Upper lobe of left lung (tissue), 6 donors: ENCODE data around the gene AP1AR. TPM values are rescaled to one million over a fixed set of nuclear protein-coding genes. Genes with fewer than 3 reads are reported as not detected.

Experiments
- ATAC-seq, 2 donors: fragments of 200-7000 bp; cut with Tn5 transposase; one replicate each; pipeline ENCODE4 v1.9.1; 2022; ENCODE audit warnings: mild to moderate bottlenecking in 2 of 2, moderate library complexity in 2 of 2; ENCODE audit not compliant: low FRiP score in 2 of 2
- DNase-seq, 2 donors: peaks; one replicate each; pipeline ENCODE4 v3.0.0-alpha.2; 2019 to 2020
- H3K27ac ChIP-seq, 4 donors: fragments of 200-600 bp; sonication (generic); one replicate each; pipeline ENCODE4 v1.5.1; 2016 to 2019
- H3K27me3 ChIP-seq, 4 donors: fragments of 200-600 bp; sonication (generic); one replicate each; pipeline ENCODE4 v1.5.1; 2017 to 2019
- H3K36me3 ChIP-seq, 4 donors: fragments of 200-600 bp; sonication (generic); one replicate each; pipeline ENCODE4 v1.5.1; 2016 to 2019
- H3K4me1 ChIP-seq, 4 donors: fragments of 200-600 bp; sonication (generic); one replicate each; pipeline ENCODE4 v1.5.1; 2018 to 2019
- H3K4me3 ChIP-seq, 4 donors: fragments of 200-600 bp; sonication (generic); one replicate each; pipeline ENCODE4 v1.5.1; 2017 to 2019; ENCODE audit warnings: mild to moderate bottlenecking in 2 of 4, moderate library complexity in 1 of 4
- H3K9me3 ChIP-seq, 4 donors: fragments of 200-600 bp; sonication (generic); one replicate each; pipeline ENCODE4 v1.5.1; 2018 to 2019
- CTCF ChIP-seq, 6 experiments: fragments of 450-650 bp in 4 of 6; fragments of 200-600 bp in 2 of 6; sonication (generic) in 2 of 6; IDR thresholded peaks; one replicate each; pipeline ENCODE4 v1.5.1; 2016 to 2019; ENCODE audit warnings: antibody characterized with exemption in 6 of 6
- EP300 ChIP-seq, 4 donors: sonication (generic); formaldehyde crosslinking; IDR thresholded peaks; one replicate each; pipeline ENCODE4 v1.5.1; 2017; ENCODE audit warnings: antibody characterized with exemption in 4 of 4, control low read depth in 2 of 4
- POLR2A ChIP-seq, 4 donors: fragments of 450-650 bp; IDR thresholded peaks; one replicate each; pipeline ENCODE4 v1.5.1; 2016 to 2017; ENCODE audit warnings: antibody characterized with exemption in 4 of 4, mild to moderate bottlenecking in 2 of 4
- POLR2AphosphoS5 ChIP-seq, 2 donors: sonication (generic); formaldehyde crosslinking; IDR thresholded peaks; one replicate each; pipeline ENCODE4 v1.5.1; 2017; ENCODE audit warnings: antibody characterized with exemption in 2 of 2
- WGBS, 2 donors: methylation state at CpG; one replicate each; pipeline ENCODE4 v1.1.5; 2017 to 2018; 5-methylcytosine and 5-hydroxymethylcytosine counted together
- total RNA-seq, 6 donors: library from RNA; depleted of rRNA in 4 of 6; stranded (reverse); fragments of >200 nt in 4 of 6; gene quantifications; one replicate each; pipeline versions ENCODE4 v1.1.0 to v1.2.1, GENCODE V29; 2016 to 2021
- donor health status: DM: no; HTN: no; CAD: no; lungs with moderate emphysema.
- donor health status: DM: no; HTN: yes; CAD: no; lungs with severe emphysema.

AP1AR gene
- total RNA-seq, 6 donors from 2014 or later = 21.9 to 25.1 (median 24.1) TPM

GRCh38 chr4:112282860-112283667, 51.5 kb downstream of the AP1AR start:
- 68 to 70% methylated on average over 4 of the region's 4 CpGs for WGBS, 2 donors
- TF ChIP-seq CTCF (IDR thresholded peaks at IDR 0.05) (no peak), POLR2A (IDR thresholded peaks at IDR 0.05) (no peak), EP300 (IDR thresholded peaks at IDR 0.05) (no peak), POLR2AphosphoS5 (IDR thresholded peaks at IDR 0.05) (no peak)
- peaks cover 16 to 45% (median 24%) of the 10 kb centered on the region in 4 donors for H3K4me1 ChIP-seq
- no peak overlapping the region for H3K27ac ChIP-seq
- ATAC-seq (no peak), DNase-seq (no peak)
- peak overlapping the region in 1 of 4 donors; percentile 92 for H3K4me3 ChIP-seq
- no peaks in the 10 kb centered on the region for H3K27me3 ChIP-seq
- H3K36me3 ChIP-seq = peaks cover 0 to under 1% (median 0%) of the 10 kb centered on the region in 4 donors
- no peaks in the 10 kb centered on the region for H3K9me3 ChIP-seq

DNA sequence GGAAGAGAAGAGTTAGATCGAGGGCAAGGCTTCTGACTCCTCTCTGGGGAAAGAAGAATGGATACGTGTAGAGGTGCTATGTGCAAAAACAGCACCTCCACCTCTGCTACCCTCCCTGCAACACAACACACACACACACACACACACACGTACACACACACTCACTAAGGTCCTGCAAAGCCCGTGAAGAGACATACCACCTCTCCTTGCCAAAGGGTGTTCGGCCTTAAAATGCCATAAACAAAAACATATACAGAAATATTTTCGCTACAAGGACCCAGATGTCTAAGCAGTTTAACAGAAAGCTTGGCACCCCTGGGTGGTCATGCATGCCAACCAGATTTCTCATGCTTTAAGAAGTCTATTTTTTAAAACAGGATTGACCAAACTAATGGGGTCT, 52.6 kb downstream of the AP1AR start:
- Histone ChIP-seq H3K4me3 (peak overlapping the region in 3 of 4 donors; percentile 71 to 92 (median 78)), H3K27me3 (no peaks in the 10 kb centered on the region), H3K9me3 (no peaks in the 10 kb centered on the region), H3K27ac (peak overlapping the region; percentile 80 to 93 (median 85)), H3K4me1 (peaks cover 16 to 42% (median 24%) of the 10 kb centered on the region in 4 donors), H3K36me3 (no peaks in the 10 kb centered on the region)
- no peak for ATAC-seq
- 22 to 26% methylated on average over 6 of the region's 6 CpGs for WGBS, 2 donors
- no peak for TF ChIP-seq POLR2A (IDR thresholded peaks at IDR 0.05)
- TF ChIP-seq POLR2AphosphoS5 (IDR thresholded peaks at IDR 0.05) = no peak
- TF ChIP-seq EP300 (IDR thresholded peaks at IDR 0.05) = no peak
- TF ChIP-seq CTCF (IDR thresholded peaks at IDR 0.05) = no peak
- DNase-seq = no peak

DNA sequence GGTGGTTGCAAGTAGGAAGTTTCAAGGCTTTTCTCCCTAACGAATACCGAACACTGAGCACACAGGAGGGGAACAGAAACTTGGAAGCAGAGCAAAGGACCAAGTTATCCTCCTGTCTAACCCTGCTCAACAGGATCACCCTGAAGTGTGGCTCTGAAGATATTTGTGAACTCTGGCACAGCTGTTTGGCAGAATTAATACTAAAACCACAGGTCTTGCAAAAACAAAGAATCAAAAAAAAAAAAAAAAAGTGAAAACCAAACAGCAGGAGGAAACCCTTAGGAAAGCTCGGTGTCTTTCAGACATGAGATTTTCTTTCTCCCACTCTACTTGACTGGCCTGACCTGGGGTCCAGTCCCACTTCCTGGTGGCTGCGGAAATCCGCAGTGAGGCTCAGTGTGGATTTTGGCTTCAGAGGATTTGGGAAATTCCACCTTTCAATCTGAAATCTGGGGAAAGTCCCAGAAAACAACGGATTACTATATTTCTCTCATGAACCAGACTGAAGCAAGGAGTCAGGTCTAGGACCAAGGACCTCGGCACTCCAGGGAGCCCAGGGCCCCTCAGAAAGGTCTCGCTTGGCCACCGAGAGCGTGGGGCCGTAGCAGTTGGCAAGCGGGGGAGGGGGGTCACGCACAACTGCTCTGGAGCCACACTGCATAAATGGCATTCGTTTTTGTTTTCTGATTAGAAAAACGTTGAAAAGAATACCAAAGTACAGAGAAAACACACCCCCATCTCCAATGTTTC, 53.2 kb downstream of the AP1AR start:
- no peaks in the 10 kb centered on the region for H3K27me3 ChIP-seq
- peak overlapping the region; percentile 22 to 92 (median 74) for H3K4me3 ChIP-seq
- H3K36me3 ChIP-seq = no peaks in the 10 kb centered on the region
- H3K27ac ChIP-seq = peak overlapping the region; percentile 80 to 93 (median 85)
- TF ChIP-seq POLR2AphosphoS5 (IDR thresholded peaks at IDR 0.05) (peak in 1 of 2 donors; percentile 18), CTCF (IDR thresholded peaks at IDR 0.05) (no peak)
- H3K9me3 ChIP-seq = no peaks in the 10 kb centered on the region
- H3K4me1 ChIP-seq = peaks cover 16 to 41% (median 24%) of the 10 kb centered on the region in 4 donors
- WGBS, 2 donors = 1% methylated on average over 15 of the region's 15 CpGs
- DNase-seq = peak in 1 of 2 donors; percentile 54
- peak in 1 of 2 donors; percentile 57 for ATAC-seq

DNA sequence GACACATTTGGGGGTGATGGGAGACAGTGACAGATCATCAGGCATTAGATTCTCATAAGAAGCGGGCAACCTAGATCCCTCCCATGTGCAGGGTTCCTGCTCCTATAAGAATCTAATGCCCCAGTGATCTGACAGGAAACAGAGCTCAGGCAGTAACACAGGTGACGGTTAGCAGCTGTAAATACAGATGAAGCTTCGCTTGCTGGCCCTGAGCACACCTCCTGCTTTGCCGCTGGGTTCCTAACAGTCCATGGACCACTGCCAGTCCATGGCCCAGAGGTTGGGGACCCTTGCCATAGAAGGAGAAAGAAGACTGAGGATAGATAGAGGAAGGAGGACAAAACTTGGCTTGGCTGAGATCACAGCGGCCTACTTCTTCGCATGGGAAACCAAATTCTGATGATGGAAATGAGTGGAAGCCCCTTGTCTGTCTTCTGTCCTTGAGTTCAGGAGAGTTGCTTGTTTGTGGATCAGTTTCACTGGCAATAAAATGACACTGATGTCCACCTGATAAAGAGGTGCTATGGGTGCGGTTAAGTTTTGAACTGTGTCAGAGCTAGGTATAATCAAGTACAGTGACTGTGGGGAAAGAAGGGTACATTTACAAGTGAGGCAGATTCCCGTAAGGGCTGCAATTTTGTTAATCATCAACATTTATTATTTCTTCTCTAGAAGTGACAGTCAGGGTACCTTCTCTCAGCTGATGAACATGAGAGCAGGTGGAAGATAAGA, 55.8 kb downstream of the AP1AR start:
- no peaks in the 10 kb centered on the region for H3K27me3 ChIP-seq
- H3K9me3 ChIP-seq = no peaks in the 10 kb centered on the region
- no peak for ATAC-seq
- H3K4me3 ChIP-seq = no peak overlapping the region
- peak overlapping the region in 2 of 4 donors; percentile 45 to 89 for H3K27ac ChIP-seq
- TF ChIP-seq EP300 (IDR thresholded peaks at IDR 0.05) = no peak
- no peak for TF ChIP-seq POLR2AphosphoS5 (IDR thresholded peaks at IDR 0.05)
- TF ChIP-seq POLR2A (IDR thresholded peaks at IDR 0.05) = no peak
- no peak for TF ChIP-seq CTCF (IDR thresholded peaks at IDR 0.05)
- 86 to 90% methylated on average over 8 of the region's 8 CpGs for WGBS, 2 donors
- H3K36me3 ChIP-seq = no peaks in the 10 kb centered on the region
- no peak for DNase-seq
- peaks cover 16 to 38% (median 23%) of the 10 kb centered on the region in 4 donors for H3K4me1 ChIP-seq
